NCI-H510A (cell line): Measurements from ENCODE around the gene AKAP9.
"Not testable (repeated sequence)": the region's sequence is repeated elsewhere in the genome, so short reads cannot be mapped to it uniquely, and the experiment has no call there.

Source experiments
- DNase-seq: peaks from one replicate; lab custom pipeline; 2025; lab: John Stamatoyannopoulos, UW

AKAP9 gene

DNA sequence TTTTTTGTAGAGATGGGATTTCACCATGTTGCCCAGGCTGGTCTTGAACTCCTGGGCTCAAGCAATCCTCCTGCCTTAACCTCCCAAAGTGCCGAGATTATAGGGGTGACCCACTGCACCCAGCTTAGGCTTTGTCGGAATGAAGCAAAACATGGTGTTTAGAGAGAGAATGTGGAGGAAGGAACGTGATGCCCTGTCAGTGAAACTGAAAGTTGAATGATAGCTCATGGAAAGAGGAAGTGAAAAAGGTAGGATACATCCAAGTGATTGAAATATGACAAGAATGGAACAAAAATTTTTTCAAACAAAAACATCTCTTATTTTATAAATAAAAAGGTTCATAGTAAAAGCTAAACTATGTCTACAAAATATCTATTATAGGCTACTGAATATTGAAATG is 5.9 kb downstream of the AKAP9 start:
- no peak for DNase-seq

DNA sequence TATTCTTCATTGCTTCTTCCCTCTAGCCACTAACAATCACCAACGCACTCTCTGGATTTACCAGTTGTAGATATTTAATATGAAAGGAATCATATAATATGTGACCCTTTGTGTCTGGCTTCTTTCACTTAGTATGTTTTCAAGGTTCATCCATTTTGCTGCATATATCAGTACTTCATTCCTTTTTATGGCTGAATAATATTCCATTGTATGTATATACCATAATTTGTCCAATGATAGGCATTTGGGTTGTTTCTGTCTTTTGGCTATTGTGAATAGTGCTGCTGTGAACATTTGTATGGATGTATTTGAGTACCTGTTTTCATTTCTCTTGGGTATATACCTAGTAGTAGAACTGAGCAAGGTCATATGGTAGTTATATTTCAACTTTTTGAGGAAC is 7.3 kb downstream of the AKAP9 start:
- DNase-seq = no peak

DNA sequence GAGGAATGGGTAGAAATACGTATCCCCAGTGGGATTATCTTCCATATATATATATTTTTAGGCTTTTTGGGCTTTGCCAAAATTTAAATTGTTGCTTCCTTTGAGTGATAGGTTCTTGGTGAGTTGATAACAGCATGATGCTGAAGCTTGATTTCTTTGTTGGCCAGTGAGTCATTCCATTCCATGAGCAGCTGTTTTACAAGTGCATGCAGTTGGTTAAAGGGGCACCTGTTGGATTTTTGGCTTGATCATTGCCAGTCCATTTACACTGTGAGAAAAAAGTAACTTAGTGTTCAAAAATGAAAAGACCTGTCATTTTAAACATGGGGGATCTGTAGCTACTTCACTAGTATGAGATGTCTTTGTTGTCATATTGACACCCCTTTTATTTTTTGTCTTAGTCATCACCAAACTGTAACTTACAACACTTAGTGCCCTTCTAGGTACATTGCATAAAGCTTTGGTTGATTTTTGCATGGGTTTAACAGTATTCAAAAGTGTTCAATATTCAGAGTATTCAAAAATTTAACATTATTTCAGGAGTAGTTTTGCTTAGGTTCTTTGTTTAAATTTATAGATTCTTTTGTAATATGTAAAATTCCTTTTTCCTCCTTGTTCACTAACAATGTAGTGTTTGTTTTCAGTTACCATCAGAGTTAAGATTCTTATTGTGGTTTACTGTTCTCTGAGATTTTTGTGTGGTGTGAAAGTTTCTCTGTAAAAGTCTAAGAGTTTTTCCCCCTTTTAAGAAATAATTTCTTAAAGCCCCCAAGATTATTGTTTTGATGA is 8.8 kb downstream of the AKAP9 start:
- no peak for DNase-seq

DNA sequence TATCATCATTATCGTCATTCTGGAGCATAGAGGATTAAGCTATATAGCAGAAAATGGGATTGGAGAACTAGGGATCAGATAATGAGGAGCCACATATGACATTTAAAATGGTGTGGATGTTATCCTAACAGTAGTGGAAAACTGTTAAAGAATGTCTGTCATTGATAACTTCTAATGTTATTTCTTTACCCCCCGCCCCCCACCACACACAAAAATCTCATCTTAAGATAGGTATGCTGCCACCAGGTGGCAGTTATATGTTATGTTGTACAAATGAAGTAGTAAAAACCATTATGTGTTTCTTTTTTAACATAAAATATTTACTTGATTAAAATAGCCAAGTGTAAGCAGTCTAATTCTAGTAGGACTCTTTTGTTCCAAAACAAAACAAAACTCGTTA is 13.0 kb downstream of the AKAP9 start:
- no peak for DNase-seq

DNA sequence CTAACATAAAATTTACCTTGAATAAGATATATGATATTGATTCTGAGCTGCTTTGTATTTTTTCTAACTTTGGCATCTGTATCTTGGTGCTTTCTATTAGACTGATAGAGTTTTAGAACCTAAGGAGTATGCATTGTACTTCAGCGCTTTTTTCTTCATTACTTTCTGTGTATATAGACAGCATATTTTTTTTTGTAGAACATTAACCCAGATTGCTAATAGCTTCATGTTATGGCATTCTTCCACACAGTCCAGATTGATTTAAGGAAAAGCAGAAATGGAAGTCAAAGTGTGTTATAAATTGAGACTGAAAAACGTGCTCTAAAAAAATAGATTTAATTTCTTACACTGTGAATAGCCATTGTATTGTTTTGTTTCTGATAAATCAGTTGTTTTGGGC is 15.8 kb downstream of the AKAP9 start:
- DNase-seq = not testable (repeated sequence)

DNA sequence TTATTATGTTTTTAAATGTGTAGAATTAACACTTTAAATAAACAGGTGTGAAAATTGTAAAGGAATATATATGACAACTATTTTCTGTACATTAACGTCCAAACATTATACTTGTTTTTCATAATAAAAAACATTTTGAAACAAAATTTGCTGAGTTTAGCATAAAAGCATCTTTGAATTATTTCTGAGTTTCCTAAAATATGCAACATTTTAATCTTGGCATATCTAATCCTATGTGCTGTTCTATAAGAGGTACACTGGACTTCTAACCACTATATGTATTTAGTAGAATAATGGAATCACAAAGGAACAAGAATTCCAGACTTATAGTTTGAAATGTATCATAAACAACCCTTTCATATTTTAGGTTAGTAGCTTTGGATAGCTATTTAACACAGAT is 16.6 kb downstream of the AKAP9 start:
- DNase-seq = no peak

DNA sequence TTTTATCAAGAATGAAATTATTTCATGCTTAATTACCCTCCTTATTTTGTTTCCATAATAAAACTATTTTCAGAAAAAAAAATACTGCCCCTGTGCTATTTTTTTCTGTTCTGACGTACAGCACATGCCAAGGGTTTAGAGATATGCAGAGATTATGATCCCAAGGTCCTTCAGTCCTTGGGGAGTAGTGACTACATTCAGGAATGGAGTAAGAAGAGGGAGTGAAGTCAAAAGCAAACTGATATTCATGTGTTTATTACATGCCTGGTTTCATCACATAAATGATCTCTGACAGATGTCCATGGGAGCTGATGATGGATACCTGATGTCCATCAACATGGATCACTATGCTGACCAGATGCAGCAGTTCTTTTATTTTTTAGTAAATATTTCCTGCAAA is 17.2 kb downstream of the AKAP9 start:
- DNase-seq = no peak

DNA sequence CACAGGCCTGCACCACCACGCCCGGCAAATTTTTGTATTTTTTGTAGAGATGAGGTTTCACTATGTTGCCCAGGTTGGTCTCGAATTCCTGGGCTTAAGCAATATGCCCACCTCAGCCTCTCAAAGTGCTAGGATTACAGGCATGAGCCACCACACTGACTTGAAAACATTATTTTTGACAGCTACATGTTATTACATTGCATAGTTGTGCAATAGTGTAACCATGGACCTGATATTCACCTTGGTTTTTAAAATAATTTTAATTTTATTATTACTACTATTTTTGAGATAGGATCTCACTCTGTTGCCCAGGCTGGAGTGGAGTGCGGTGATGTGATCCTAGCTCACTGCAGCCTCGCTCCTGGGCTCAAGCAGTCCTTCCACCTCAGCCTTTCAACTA is 18.4 kb downstream of the AKAP9 start:
- DNase-seq = no peak

DNA sequence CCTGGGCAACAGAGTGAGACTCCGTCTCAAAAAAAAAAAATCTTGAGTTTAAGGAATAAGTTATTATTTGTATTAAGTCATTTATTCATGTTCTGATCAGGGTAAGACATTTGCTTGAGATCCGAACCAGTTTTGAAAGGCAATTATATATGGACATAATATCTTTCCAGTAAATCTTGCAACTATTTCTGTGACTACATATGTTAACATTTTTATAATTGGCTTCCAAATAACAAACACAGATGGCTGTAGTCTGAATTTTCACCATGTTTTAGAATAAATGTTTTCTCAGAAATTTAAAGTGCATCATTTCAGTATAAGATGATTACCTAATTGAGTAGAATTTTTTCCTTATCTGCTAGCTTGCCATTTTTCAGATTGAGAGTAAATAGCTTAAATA is 21.2 kb downstream of the AKAP9 start:
- DNase-seq = no peak

DNA sequence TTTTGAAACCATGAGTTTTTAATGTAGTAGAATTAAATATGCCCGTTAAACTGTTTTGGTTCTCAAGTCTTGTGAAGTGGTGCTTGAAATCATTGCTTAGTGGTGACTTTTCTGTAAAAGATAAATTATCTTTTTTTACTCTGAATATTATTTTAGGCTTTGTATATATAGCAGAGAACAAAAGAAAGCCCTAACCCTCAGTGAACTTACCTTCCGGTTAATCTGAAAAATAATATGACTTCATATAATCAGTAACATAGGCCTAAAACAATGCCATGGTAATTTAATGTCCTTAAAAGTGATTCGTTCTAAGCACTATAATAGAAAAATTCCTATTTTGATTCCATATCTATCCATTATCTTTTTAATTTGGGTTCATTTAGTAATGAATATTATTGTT is 21.8 kb downstream of the AKAP9 start:
- no peak for DNase-seq

DNA sequence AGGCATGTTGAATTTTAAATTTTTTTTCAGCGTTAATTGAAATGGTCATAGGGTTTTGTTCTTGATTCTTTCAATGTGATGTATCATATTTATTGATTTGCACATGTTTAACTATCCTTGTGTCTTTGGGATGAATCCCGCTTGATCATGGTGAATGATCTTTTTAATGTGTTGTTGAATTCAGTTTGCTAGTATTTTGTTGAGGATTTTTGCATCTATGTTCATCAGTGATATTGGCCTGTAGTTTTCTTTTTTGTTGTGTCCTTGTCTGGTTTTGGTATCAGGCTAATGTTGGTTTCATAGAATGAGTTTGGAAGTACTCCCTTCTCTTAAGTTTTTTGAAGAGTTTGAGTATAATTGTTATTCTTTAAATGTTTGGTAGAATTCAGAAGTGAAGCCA is 26.9 kb downstream of the AKAP9 start:
- DNase-seq = not testable (repeated sequence)

DNA sequence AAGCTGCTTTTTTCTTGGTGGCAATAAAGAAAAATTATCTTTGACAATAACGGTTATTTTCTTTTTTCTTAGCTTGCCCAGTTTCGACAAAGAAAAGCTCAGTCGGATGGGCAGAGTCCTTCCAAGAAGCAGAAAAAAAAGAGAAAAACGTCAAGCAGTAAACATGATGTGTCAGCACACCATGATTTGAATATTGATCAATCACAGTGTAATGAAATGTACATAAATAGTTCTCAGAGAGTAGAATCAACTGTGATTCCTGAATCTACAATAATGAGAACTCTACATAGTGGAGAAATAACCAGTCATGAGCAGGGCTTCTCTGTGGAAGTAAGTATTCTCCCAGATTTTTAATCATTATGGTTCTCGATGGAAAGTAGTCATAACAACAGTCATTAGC is 33.0 kb downstream of the AKAP9 start:
- DNase-seq = no peak

DNA sequence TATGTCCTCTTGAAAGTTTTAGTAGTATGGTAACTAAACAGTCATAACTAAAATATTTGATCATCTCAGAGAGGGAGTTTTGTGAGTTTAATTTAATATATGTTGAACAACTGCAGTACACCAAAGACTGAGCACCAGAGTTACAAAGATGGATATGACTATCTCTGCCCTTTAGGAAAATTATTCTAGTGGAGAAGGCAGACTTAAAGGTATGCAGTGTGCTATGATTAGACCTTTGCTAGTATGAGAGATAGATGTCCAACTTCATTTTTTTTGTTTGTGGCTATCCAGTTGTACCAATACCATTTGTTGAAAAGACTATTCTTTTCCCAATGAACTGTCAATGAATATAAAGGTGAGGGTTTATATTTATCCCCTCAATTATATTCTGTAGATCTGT is 33.4 kb downstream of the AKAP9 start:
- no peak for DNase-seq

DNA sequence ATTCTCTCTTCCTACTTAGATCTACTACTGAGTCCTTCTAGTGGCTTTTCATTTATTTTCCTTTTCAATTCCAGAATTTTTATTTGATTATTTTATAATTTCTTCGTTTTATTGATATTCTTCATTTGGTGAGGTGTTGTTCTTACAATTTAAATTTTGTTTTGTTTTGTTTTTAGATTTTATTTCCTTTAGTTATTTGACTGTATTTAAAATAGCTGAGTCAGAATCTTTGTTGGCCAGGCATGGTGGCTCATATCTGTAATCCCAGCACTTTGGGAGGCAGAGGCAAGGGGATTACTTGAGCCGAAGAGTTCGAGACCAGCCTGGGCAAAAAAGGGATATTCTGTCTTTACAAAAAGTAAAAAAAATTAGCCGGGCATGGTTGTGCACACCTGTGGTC is 36.1 kb downstream of the AKAP9 start:
- DNase-seq = no peak

DNA sequence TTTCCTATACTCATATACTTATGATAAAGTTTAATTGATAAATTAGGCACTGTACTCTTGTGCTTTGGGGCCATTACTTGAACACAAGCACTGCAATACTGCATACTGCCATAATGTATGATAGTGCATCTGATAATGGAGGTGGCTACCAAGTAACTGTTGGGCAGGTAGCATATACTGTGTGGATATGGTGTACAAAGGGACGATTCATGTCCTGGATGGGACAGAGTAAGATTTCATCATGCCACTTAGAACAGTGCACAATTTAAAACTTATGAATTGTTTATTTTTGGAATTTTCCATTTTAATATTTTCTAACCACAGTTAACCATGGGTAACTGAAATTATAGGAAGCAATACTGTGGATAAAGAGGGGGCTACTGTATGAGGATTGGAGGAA is 38.9 kb downstream of the AKAP9 start:
- no peak for DNase-seq

DNA sequence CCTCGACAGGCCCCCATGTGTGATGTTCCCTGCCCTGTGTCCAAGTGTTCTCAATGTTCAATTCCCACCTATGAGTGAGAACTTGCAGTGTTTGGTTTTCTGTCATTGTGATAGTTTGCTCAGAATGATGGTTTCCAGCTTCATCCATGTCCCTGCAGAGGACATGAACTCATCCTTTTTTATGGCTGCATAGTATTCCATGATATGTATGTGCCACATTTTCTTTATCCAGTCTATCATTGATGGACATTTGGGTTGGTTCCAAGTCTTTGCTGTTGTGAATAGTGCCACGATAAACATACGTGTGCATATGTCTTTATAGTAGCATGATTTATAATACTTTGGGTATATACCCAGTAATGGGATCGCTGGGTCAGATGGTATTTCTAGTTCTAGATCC is 41.7 kb downstream of the AKAP9 start:
- DNase-seq = not testable (repeated sequence)

DNA sequence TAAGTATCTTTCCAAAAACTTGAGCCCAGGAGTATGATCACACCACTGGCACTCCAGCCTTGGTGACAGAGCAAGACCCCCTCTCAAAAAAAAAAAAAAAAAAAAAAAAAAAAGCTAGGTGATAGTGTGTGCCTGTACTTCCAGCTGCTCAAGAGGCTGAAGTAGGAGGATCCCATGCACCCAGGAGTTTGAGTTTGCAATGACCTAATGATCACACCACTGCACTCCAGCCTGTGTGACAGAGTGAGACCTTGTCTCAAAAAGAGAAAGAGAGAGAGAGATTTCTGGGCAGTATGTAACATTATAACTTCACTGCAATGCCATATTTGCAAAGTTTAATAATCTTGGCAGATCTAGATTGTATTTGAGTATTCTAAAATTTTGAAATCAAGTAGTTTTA is 47.6 kb downstream of the AKAP9 start:
- DNase-seq = no peak

DNA sequence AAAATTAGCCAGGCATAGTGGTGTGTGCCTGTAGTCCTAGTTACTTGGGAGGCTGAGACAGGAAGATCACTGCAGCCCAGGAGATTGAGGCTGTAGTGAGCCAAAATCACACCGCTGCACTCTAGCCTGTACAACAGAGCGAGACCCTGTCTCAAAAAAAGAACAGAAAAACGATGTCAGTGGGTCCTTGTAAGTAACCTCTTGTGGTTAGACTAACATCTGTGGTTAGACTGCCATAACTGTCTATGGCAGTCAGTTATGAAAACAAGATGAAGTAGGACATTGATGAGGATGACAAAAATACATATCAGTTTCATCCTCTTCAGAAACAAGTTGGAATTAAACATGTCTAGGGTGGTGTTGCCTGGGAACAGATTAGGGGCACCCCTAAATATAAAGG is 53.3 kb downstream of the AKAP9 start:
- DNase-seq = no peak

DNA sequence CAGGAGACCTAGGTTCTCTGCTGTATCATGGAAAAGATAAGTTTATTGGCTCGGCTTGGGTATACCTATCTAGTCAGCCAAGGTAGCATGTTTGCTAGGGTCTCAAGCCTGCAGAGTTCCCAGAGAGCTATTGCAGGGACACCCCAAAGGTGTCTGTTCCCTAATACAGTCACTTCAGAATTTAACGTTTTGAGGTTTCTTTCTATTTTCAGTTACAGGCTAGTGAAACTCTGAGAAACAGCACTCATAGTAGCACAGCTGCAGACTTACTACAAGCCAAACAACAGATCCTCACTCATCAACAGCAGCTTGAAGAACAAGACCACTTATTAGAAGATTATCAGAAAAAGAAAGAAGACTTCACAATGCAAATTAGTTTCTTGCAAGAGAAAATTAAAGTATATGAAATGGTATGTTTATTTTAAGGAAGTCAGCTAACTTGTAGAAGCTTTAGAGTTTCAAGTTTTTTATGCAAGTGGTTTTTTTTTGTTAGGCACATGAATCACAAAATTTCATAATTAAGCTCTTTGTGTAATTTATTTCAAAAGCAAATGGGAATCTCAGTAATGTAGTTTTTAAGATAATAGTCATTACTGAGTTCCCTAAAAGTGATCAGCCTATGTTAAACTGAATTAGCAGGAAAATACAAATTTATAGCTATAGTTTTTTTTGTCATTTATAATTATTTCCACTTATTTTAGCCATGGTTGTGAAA is 54.9 kb downstream of the AKAP9 start:
- DNase-seq = no peak

DNA sequence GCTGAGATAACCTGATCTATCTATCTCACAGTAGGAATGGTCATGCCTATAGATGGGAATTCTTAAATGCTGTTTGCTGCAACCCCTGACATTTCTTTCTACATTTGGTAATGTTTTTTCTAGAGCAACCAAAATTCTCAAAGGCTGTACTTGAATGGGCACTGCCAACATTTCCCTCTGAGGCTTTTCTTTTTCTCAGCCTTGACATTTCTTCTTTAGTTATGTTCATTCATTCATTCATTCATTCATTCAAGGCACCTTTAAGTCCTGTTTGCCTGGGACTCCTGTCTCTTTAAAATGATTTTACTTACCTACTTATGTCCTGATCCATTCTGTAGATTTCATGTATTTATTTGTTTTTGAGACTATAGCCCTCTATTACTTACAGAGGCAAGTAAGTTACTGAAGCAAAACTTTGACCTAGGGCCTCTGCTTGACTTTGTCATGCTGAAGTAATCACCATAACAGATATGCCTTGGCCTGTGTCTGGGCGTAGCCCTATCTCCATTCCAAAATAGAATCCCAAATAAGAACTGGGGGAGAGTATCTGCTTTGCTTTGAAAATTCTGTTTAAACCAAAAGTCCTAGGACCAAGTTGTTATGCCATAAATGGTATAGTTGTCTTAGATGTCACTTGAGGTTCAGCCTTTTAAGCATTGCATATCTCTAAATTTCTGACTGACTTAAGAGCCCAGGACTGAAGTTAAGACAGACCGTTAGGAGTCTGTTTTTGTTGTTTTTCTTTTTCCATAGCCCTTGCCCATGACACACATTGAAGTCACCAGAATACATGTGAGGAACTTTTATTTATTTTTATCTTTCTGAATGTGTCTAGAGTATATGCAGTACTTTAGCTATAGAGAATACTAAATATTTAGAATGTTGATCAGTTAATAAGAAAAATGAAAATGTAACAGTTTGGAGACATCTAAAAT is 59.2 kb downstream of the AKAP9 start:
- no peak for DNase-seq

DNA sequence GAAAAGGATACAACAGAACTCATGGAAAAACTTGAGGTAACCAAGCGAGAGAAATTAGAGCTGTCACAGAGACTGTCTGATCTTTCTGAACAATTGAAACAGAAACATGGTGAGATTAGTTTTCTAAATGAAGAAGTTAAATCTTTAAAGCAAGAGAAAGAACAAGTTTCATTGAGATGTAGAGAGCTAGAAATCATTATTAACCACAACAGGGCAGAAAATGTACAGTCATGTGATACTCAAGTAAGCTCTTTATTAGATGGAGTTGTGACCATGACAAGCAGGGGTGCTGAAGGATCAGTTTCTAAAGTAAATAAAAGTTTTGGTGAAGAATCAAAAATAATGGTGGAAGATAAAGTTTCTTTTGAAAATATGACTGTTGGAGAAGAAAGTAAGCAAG is 62.1 kb downstream of the AKAP9 start:
- DNase-seq = no peak

DNA sequence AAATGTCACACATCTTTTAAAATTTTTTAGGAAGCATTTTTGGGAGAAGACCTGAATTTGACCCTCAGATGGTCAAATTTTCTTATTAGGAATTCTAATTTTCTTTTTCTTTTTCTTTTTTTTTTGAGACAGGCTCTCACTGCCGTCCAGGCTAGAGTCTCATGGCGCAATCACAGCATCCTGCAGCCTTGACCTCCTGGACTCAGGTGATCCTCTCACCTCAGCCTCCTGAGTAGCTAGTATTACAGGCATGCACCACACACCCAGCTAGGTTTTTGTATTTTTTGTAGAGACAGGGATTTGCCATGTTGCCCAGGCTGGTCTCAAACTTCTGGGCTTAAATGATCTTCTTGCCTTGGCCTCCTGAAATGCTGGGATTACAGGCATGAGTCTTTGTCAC is 65.4 kb downstream of the AKAP9 start:
- DNase-seq = no peak

DNA sequence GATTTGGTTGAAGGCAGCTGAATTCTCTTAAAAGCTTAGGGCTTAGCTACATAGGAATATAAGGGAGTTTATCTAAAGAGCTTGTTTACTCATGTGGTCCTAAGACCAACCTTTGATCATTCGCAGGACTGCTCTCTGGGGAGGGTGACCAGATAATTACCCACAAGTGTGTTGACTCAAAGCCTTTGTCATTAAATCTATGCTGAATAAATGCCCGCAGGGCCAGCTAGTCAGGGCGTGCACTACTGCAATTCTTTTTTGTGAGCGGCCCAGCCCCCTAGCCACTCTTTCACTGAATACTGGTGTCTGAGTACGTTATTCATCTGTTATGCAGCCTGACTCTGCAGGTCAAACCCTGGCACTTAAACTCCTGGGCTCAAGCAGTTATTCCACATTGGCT is 69.6 kb downstream of the AKAP9 start:
- no peak for DNase-seq
